Cortex of kidney (tissue), 1 donor: ENCODE measurements around the gene ZSCAN32.

ENCODE experiments used
- DNase-seq: peaks from one replicate; lab custom pipeline; 2025; lab: John Stamatoyannopoulos, UW

Gene ZSCAN32

DNA sequence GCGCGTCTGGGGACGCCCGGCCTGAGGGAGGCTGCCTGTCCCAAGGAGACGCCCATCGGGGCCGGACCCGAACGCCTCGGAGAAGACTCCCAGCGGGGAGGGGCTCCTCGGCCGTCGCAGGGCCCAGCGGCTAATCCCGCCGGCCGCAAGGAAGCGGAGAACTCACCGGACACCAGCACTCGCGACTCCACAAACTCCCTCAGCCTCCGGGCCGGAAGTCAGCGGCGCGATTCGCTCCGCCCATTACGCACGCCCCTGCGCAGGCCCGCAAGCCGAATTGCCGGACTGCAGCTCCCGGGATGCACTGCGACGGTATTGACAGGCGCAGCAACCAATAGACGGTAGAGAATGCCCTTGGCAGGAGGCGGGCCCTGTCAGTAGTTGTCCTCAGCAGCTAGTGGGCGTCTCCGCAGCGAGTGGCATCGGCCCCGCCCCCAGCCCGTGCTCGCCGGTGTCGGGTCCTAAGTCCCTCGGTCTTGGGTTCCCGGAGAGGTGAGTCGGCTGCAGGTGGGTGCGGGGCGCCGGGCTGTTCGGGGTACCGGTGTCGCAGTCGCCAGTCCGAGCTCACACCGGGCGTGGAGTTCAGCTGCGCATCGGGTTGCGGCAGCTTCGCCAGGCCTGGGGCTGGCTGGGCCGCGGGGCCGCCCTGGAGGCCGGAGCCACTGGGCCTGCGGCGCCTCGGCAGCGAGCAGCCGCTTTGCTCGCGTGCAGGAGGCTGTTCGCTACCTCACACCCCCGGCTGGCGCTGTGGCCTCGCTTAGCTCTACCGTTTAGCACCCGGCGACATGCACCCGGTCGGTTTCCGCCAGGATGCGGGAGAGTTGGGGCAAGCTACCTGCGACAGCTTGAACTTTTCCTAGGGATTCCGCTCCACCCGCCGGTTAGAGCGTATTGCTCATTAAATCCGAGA is at the start of gene ZSCAN32, which contains the start of gene ZNF174:
Gene ZSCAN32, minus strand, starts transcription at position 226 of the 910 bp plus-strand sequence. CDS start 3,447 bp downstream, outside the sequence.
Gene ZNF174, plus strand, starts transcription at position 437 of the 910 bp plus-strand sequence. CDS start 790 bp downstream, outside the sequence.
- peak; percentile 98 for DNase-seq

DNA sequence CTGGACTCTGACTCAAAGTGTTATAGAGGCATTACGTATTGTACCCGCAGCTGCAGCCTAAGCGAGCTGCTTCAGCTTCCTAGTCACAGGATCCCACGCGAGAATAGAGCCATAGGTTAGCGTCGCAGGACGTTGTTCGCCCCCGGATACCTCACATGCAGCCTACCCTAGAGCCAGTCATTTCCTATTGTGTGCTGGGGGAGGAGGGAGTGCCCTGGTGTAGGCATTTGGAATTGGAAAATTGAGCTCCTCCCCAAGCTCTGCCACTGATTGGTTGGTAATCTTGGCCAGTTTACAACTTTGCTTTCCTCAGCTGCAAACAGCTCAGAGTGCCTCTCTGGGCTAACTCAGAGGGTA is 43.2 kb upstream of the ZSCAN32 start:
- DNase-seq = no peak

DNA sequence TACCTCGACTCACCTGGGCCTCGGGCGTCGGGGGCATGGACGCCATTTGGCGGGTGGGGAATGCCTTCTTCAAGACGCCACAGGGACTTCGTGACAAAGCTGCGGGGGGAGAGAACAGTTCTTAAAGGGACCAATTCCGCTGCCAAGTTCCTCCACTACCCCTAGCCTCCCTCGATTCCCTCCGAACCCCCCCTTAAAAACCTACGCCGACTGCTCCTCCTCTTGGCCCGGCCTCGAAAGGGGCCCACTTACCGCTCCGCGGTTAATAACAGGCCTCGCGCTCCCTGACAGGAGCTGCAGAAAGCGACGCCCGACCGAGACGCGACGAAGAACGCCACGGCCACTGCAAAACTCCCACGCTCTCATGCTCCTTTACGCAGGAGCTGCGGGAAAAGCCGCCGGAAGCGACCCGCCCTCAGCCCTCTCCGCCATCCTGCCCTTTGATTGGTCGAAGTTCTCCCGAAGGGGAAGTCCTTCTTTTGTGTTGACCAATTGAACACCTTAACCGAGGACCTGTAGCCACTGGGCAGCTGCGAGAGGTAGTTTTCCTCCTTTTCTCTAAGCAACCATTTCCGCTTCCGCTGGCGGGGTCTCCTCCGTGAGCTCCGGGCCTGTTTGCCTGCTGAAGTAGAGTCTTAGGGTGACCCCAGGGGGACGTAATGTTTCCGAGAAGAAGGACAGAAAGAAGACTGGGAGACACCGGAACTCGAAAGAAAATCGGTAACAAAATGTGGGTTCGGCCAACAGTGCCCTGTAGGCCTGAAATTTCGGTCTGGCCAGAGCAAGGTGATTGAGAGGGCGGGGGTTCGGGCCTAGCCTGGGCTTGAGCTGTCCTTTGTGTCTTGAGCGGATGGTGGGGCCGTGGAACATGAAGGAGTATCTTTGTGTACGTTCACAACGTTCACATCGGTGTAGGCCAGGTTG is 42.6 kb upstream of the ZSCAN32 start, which contains the start of the genes NAA60 and ZNF597:
Gene NAA60, plus strand, starts transcription at position 573 of the 924 bp plus-strand sequence. CDS start 32,548 bp downstream, outside the sequence.
Gene ZNF597, minus strand, starts transcription at position 397 of the 924 bp plus-strand sequence. Its CDS starts 351 bp downstream, at position 46.
- no peak for DNase-seq

DNA sequence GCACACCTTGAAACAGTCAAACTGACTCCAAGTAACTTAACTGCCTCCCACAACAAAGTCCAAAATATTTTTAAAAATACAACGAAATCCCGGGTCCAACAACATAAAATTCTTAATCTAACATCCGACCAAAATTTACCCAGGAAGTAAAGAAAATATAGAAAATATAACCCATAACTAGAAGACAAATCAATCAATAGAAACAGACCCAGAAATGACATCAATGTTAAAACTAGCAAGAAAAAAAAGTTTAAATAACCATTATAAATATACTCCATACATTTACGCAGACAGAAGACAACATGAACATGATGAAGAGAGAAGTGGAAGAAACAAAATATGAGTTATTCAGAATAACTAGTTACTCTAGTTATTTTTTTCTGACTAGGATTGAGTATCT is 38.8 kb upstream of the ZSCAN32 start:
- DNase-seq = no peak

- DNase-seq = no peak
These were observed 33.6 kb upstream of the ZSCAN32 start for GRCh38 chr16:3434373-3434772.

DNA sequence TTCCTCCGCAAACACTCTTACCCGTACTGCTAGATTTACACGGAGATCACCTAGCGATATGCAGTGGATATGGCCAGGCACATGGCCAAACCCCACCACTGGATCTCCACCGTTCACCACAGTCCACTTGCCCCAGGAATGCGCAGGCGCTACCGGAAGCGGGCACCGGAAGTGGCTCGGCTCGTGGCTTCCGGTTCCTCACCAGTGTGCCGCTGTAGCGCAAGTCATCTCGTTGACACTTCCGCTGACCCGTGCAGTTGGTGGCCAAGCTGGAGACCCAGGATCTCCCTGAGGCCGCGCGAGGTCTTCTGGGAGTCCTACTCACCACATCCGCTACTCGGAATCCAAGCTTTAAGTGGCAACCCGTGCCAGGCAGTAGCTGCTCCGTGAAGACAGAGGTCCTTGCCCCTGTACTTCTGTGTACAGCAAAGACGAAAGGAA is 31.0 kb upstream of the ZSCAN32 start:
- no peak for DNase-seq

DNA sequence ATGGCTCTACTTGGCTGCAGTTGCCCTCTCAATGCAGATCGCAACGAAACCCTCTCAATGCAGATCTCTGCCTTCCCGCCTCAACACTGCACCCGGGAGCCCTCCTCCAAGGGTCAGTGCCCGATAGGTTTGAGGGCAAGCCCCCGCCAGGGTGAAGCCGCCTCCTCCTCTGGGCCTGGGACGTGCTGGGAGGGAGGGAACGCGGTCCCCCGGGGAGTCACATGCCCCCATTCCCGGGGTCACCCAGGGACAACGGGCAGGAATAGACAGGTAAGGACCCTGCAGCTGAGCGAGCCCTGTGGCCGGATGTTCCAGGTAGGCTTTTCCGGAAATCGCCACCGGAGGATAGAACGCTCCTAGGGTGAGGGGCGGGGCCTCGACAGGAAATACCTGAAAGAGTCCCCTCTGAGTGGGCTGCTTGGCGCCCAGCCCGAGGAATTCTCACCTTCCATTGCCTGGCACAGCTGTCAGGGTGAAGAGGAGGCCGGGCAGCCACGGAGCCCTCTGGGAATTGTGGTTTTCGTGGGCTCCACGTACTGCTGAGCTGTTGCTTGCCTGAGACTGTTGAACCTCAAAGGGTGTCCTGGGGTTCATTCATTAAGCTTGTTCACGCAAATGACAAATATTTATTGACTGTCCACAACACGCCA is 13.1 kb upstream of the ZSCAN32 start:
- DNase-seq = no peak

DNA sequence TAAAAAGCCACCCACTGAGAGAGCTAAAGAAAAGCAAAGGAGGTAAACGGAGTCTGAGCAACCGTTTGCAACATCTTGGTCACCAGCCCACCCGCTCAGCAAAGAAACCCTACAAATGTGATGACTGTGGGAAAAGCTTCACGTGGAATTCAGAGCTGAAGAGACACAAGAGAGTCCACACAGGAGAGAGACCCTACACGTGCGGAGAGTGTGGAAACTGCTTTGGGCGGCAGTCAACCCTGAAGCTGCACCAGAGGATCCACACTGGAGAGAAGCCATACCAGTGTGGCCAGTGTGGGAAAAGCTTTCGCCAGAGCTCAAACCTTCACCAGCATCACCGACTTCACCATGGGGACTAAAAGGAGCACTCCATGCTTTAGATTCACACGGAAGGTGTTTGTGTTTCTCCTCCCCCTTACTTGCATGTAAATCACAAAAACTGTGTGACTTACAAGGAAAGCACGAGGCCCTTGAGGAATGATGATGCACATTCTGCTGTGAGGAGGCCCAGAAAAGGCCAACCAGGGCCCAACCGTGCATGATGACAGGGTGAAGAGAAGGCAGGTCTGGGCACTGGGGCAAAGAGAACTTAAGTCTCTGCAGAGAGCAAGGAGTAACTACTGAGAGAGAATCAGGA is 7.9 kb upstream of the ZSCAN32 start:
- DNase-seq = no peak

GRCh38 chr16:3401719-3402397 is 1.1 kb upstream of the ZSCAN32 start:
- no peak for DNase-seq

DNA sequence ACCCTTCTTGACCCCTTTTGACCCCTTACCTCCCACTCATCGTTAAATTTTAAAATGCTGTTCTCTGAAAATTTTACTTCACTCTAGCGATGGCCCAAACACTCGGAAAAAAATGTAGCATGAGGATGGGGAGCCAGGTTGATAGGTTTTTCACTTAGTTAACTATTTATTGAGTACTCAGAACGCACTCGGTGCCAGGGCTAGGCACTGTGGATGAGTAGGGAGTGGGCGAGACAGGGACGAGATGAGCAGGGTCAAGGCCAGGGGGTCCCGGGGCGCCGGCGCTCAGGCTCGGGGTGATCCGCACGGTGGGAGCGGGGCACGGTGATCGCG is 392 bp downstream of the ZSCAN32 start:
- DNase-seq = no peak

DNA sequence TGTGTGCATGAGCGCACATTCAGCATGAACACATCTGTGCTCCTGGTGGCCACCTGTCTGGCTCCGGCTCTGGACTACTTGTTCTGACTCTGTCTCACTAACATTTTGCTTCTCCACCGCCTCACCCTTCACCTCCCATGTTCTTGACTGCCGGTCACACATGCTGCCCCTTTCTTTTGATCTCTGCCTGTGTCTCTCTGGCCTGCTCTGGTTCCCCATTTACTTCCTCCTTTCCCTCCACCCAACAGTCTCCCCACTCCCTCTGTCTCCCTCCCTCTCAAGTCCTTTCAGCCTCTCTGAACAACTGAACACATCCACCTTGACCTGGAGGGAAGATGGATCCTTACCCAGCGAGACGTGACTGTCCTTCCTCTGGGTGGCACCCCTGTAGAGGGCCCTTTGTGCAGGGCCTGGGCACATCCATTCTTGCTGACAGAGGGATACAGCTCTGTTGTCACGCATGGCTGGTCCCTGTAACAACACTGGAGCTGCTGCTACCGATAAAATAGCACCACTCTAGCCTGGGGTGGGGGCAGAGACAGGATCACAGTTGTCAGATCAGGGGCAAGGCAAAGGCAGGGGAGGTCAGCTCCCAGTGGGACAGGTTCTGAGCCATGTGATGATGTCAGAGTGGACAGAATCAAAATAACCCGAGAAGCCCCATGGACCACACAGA is 11.0 kb downstream of the ZSCAN32 start:
- DNase-seq = no peak

GRCh38 chr16:3388325-3388724 is 12.5 kb downstream of the ZSCAN32 start:
- DNase-seq = no peak

DNA sequence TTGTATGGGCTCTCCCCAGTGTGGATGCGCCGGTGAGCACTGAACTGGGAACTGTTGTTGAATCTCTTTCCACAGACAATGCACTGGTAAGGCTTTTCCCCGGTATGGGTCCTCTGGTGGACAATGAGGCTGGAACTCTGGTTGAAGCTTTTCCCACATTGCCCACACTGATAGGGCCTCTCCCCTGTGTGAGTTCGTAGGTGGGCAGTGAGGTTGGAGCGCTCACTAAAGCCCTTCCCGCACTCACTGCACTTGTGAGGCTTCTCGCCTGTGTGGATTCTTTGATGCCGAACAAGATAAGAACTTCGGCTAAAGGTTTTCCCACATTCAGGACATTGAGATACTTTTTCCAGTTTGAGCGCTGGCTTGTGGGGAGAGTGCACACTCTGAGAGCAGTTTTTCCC is 17.8 kb downstream of the ZSCAN32 start:
- no peak for DNase-seq

- DNase-seq = no peak
These were observed 22.9 kb downstream of the ZSCAN32 start for GRCh38 chr16:3377917-3378316.

DNA sequence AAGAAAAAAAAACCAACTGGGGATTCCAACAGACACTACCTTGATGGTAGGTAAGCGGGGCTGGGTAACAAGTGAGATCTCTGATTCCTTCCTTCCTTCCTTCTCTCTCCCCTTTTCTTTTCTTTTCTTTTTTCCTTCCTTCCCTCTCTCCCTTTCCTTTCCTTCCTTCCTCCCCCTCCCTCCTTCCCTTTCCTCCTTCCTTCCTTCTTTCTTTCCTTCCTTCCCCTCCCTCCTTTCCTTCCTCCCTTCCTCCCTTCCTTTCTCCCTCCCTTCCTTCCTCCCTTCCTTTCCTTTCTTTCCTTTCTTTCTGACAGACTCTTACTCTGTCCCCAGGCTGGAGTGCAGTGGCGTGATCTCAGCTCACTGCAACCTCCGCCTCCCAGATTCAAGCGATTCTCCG is 25.1 kb downstream of the ZSCAN32 start:
- DNase-seq = no peak

- no peak for DNase-seq
These were observed 31.7 kb downstream of the ZSCAN32 start for GRCh38 chr16:3369073-3369472.

GRCh38 chr16:3364774-3365427 is 35.9 kb downstream of the ZSCAN32 start:
- no peak for DNase-seq

GRCh38 chr16:3363793-3364192 is 37.0 kb downstream of the ZSCAN32 start:
- no peak for DNase-seq

GRCh38 chr16:3362931-3363330 is 37.9 kb downstream of the ZSCAN32 start:
- no peak for DNase-seq

GRCh38 chr16:3358871-3359270 is 41.9 kb downstream of the ZSCAN32 start:
- no peak for DNase-seq
